ENCODE results near the gene FREM2. TPM values are rescaled to one million over a fixed set of nuclear protein-coding genes. Genes with fewer than 3 reads are reported as not detected.

The FREM2 gene
- total RNA-seq, 4 donors from 2014 or later: 0.06 to 0.19 (median 0.13) TPM; not detected in 1

- Histone ChIP-seq H3K4me1 (no peaks in the 10 kb centered on the region), H3K27me3 (no peaks in the 10 kb centered on the region), H3K9me3 (no peaks in the 10 kb centered on the region), H3K36me3 (no peaks in the 10 kb centered on the region), H3K27ac (no peak overlapping the region), H3K4me3 (no peak overlapping the region)
- intact Hi-C loops (cut with DNase I): no loop called here
- DNase-seq: no peak
- WGBS, 2 donors: 53 to 63% methylated on average over 1 of the region's 1 CpG
- TF ChIP-seq CTCF (IDR thresholded peaks at IDR 0.05): no peak
Measured at GRCh38 chr13:38767506-38768265, 80.8 kb downstream of the FREM2 start.

GRCh38 chr13:38769526-38769925 lies 82.6 kb downstream of the FREM2 start:
- Histone ChIP-seq H3K36me3 (no peaks in the 10 kb centered on the region), H3K4me1 (no peaks in the 10 kb centered on the region), H3K27ac (no peak overlapping the region), H3K27me3 (no peaks in the 10 kb centered on the region), H3K9me3 (no peaks in the 10 kb centered on the region), H3K4me3 (no peak overlapping the region)
- no peak for TF ChIP-seq POLR2A (IDR thresholded peaks at IDR 0.05)
- TF ChIP-seq CTCF (IDR thresholded peaks at IDR 0.05): no peak
- 71 to 85% methylated on average over 7 of the region's 7 CpGs for WGBS, 2 donors
- intact Hi-C loops (cut with DNase I): no loop called here
- no peak for DNase-seq

- no peaks in the 10 kb centered on the region for H3K4me1 ChIP-seq
- H3K27ac ChIP-seq: no peak overlapping the region
- intact Hi-C loops (cut with DNase I): no loop called here
- no peaks in the 10 kb centered on the region for H3K36me3 ChIP-seq
- H3K27me3 ChIP-seq: no peaks in the 10 kb centered on the region
- no peak for DNase-seq
- no peaks in the 10 kb centered on the region for H3K9me3 ChIP-seq
- 44 to 53% methylated on average over 5 of the region's 5 CpGs for WGBS, 2 donors
- no peak overlapping the region for H3K4me3 ChIP-seq
- TF ChIP-seq CTCF (IDR thresholded peaks at IDR 0.05) (no peak), POLR2A (IDR thresholded peaks at IDR 0.05) (no peak)
Measured at GRCh38 chr13:38775085-38775484, 88.2 kb downstream of the FREM2 start.

- 61% methylated on average over 6 of the region's 6 CpGs for WGBS, 2 donors
- intact Hi-C loops (cut with DNase I): no loop called here
- no peak for DNase-seq
Measured at GRCh38 chr13:38777347-38778119, 90.7 kb downstream of the FREM2 start.

More at GRCh38 chr13:38777347-38778119, 90.7 kb downstream of the FREM2 start:
- Histone ChIP-seq H3K9me3 (no peaks in the 10 kb centered on the region), H3K36me3 (no peaks in the 10 kb centered on the region), H3K4me3 (no peak overlapping the region), H3K27ac (no peak overlapping the region), H3K27me3 (no peaks in the 10 kb centered on the region), H3K4me1 (no peaks in the 10 kb centered on the region)
- TF ChIP-seq POLR2A (IDR thresholded peaks at IDR 0.05) (no peak), CTCF (IDR thresholded peaks at IDR 0.05) (no peak)

Measured in esophagus squamous epithelium (tissue), 5 donors.